ENCODE results near the gene SEMA4A. TPM values are rescaled to one million over a fixed set of nuclear protein-coding genes. Genes with fewer than 3 reads are reported as not detected.
"Not testable (repeated sequence)": the region's sequence is repeated elsewhere in the genome, so short reads cannot be mapped to it uniquely, and the experiment has no call there.

SEMA4A gene
- total and polyA plus RNA-seq, 5 experiments from 2014 or later: 0.16 to 1.4 (median 1.2) TPM

DNA sequence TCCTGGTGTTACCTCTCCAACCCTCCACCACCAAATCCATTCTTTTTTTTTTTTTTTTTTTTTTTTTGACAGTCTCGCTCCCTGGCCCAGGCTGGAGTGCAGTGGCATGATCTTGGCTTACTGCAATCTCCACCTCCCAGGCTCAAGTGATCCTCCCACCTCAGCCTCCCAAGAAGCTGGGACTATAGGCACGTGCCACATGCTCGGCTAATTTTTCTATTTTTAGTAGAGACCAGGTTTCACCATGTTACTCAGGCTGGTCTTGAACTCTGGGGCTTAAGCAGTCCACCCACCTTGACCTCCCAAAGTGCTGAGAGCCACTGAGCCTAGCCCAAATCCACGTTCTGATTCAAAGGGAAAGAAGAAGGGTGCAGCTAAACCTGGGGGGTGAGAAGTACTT is 32.4 kb upstream of the SEMA4A start:
- H3K36me3 Mint-ChIP-seq, POLR2A ChIA-PET, H3K4me3 Mint-ChIP-seq, ATAC-seq, DNase-seq, H3K9me3 Mint-ChIP-seq, H3K27ac Mint-ChIP-seq: not testable (repeated sequence)
- H3K27me3 Mint-ChIP-seq: peaks cover 0 to 16% (median 9%) of the 10 kb centered on the region in 5 donors
- H3K4me1 Mint-ChIP-seq: peaks cover 12 to 48% (median 35%) of the 10 kb centered on the region in 4 donors

DNA sequence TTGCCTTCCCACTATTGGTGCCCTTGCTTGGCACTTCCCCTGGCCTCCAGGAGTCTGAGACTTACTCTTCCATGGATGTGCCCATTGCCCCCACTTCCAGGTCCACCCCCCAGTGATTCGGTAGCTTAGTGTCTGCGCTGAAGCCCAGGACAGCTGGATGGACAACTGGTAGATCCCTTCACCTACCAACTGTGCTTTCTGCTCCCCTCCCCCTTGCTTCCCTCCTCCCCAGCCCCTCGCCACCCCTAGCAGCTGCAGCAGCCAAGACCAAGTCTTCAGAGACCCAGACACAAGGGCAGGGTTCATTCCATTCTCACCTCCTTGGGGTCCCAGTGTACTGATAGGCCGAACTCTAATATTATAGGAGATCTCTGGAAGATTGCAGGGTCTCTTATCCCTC is 31.9 kb upstream of the SEMA4A start:
- DNase-seq (no peak), ATAC-seq (no peak)
- H3K27me3 Mint-ChIP-seq: peaks cover 0 to 11% (median 6%) of the 10 kb centered on the region in 5 donors
- H3K4me1 Mint-ChIP-seq: peaks cover 13 to 48% (median 35%) of the 10 kb centered on the region in 4 donors
- H3K27ac Mint-ChIP-seq: peak overlapping the region in 1 of 10 donors; percentile 24
- no peaks in the 10 kb centered on the region for H3K36me3 Mint-ChIP-seq
- no peak overlapping the region for H3K4me3 Mint-ChIP-seq
- POLR2A ChIA-PET: no interaction called here
- no peaks in the 10 kb centered on the region for H3K9me3 Mint-ChIP-seq

DNA sequence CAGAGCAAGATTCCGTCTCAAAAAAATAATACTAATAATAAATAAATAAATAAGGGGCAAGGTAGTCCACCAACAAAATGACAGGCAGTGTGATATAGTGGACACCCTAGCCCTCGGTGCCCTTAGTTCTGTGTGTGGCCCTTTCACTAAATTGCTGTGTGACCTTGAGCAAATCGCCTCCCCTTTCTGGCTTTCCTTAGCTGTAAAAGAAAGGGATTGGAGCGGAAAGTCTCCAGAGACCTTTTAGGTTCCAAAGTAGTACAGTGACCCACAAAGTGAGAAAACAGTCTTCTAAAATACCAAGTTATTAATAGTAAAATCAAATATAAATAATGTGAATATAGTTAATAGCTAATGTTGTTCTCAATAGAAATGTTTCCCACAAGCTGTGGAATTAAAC is 31.3 kb upstream of the SEMA4A start:
- POLR2A ChIA-PET: no interaction called here
- Mint-ChIP-seq H3K4me3 (no peak overlapping the region), H3K4me1 (peaks cover 15 to 52% (median 40%) of the 10 kb centered on the region in 4 donors), H3K27ac (peak overlapping the region in 2 of 10 donors; percentile 74 to 80), H3K36me3 (no peaks in the 10 kb centered on the region), H3K9me3 (no peaks in the 10 kb centered on the region), H3K27me3 (peaks cover 0 to 8% (median 4%) of the 10 kb centered on the region in 5 donors)
- ATAC-seq (no peak), DNase-seq (no peak)

DNA sequence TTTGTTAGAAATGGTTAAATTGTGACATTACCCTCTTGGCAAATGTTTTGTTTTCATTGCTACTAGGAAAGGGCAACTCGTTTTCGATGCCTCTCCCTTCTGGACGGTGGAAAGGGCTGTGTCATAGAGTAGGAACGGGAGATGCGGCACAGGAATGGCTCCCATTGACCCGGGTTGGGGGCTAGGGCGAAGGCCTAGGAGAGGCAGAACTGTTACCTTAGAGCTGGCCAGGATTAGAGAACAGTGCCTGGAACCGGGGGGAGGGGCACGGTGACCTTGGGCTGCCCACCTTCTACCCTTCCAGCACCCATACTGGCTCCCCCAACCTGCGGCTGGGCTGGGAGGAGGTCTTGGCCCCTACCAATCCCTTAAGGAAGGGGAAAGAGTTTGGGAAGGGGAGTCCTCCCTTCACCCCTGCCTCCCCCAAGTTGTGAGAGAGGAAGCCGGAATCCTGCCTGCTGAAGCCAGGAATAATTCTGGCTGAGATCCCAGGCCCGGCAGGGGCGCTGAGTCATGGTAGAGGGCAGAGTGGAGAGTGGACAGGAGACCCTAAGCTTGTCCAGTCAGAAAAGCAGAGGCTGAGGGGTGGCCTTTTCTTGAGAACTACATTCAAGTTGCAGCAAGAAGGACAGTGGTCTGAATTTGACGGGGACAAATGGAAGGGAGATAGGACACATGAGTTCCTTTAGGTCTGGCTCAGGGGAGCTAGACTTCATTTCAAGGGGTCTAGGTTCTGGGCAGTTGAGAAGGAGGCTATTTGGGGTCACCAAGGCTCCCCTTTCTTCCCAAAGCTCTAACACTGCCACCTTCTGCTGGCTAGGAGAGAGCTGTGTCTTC is 30.6 kb upstream of the SEMA4A start:
- no peaks in the 10 kb centered on the region for H3K9me3 Mint-ChIP-seq
- H3K27me3 Mint-ChIP-seq: peaks cover 0 to 8% (median 4%) of the 10 kb centered on the region in 5 donors
- peaks cover 18 to 58% (median 46%) of the 10 kb centered on the region in 4 donors for H3K4me1 Mint-ChIP-seq
- POLR2A ChIA-PET: interaction anchor here (1.7 kb wide), 1 partner anchor 16 kb away, joined by 6 read pairs; no protein-coding TSS in a partner anchor
- DNase-seq (no peak), ATAC-seq (no peak)
- no peaks in the 10 kb centered on the region for H3K36me3 Mint-ChIP-seq
- peak overlapping the region in 1 of 10 donors; percentile 48 for H3K4me3 Mint-ChIP-seq
- H3K27ac Mint-ChIP-seq: peak overlapping the region in 8 of 10 donors; percentile 17 to 90 (median 56)

DNA sequence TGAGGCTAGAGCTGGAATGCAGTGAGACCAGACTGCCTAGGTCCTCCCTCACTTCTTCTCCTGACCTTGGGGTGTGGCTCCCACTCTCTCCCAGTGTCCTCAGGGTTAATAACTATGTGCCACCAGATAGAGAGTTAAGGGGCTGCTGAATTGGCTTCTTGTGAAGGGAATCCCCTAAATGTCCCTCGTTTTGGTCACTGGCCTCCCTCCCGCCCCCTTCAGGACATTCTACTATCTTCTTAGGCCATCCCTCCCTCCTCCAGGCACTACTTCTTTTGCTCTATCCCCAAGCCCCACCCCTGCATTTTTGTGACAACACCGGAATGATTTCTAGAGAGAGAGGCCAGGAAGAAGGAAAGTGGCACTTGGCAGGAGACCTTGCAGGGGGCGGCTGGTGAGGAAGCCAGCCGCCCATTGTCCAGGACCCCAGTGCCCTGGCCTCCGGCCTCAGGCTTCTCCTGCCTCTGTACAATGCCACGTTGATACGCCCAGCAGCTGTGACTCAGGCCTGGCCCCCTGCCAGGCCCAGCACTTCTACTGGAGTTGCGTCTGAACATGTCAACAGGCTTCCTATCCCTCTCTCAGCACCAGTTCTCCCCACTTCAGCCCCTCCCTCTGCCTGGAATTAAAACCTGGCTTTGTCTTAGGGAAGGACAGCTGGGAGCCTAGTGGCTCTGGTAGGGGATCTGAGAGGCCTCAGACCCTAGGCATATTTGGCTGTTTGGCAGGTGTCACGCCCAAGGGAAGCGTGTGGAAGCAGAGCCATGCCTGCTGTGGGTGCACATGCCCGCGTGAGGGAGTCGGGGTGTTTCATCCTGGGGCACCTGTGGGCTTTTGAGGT is 29.8 kb upstream of the SEMA4A start:
- no peaks in the 10 kb centered on the region for H3K9me3 Mint-ChIP-seq
- H3K36me3 Mint-ChIP-seq: no peaks in the 10 kb centered on the region
- POLR2A ChIA-PET: interaction anchor here (1.7 to 1.8 kb wide), 2 partner anchors 9 to 17 kb away, joined by 5 to 6 read pairs; partner anchors contain the start of gene LMNA
- peaks cover 0 to 8% (median 1%) of the 10 kb centered on the region in 5 donors for H3K27me3 Mint-ChIP-seq
- ATAC-seq (peak; percentile 15 to 17), DNase-seq (peak in 9 of 10 donors; percentile 48 to 77 (median 53))
- H3K4me3 Mint-ChIP-seq: peak overlapping the region in 4 of 10 donors; percentile 30 to 74 (median 48)
- peak overlapping the region; percentile 22 to 92 (median 82) for H3K27ac Mint-ChIP-seq
- H3K4me1 Mint-ChIP-seq: peaks cover 18 to 62% (median 52%) of the 10 kb centered on the region in 4 donors

DNA sequence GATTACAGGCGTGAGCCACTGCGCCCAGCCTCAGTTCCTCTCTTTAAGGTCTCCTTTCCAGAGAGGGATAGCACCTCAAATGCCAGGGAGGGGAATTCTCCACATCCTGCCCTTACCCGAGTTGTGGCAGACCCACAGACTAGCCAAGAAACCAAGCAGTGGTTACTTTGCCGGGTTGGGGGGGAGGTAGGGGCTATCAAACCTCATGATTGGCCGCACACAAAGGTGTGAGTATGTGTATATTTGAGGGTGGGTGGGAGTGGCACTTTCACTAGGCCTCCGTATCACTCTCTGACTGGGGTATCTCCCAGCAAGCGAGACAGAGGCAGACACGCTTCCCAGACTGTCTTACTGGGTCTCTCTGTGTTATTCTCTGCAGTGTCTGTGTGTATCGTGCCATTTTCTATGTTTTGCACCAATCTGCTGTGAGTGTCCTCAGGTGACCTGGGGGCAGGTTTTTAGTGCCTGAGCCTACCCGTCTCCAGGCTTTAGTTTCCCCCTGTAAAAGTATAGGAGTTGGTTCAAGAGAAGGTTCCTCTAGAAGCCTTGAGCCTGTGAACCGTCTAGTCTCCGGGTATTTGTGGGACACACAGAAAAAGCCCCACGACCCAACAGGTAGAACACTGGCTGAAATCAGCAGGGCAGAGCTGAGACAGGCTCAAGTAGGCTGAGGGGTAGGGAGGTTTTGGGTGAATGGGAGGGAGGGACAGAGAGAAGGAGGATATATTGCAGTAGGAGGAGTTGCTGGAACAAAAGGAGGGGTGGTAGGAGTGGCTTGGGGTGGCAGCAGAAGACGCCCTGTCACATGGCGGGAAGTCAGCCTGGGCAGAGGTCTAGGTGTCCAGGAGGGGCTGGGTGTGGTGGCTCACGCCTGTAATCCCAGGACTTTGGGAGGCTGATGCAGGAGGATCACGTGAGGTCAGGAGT is 28.6 kb upstream of the SEMA4A start:
- peak; percentile 45 to 55 for ATAC-seq
- Mint-ChIP-seq H3K27ac (peak overlapping the region; percentile 42 to 97 (median 90)), H3K4me3 (peak overlapping the region in 6 of 10 donors; percentile 22 to 78 (median 34)), H3K36me3 (no peaks in the 10 kb centered on the region), H3K4me1 (peaks cover 18 to 72% (median 61%) of the 10 kb centered on the region in 4 donors), H3K9me3 (no peaks in the 10 kb centered on the region), H3K27me3 (peaks cover 0 to 5% (median 1%) of the 10 kb centered on the region in 5 donors)
- DNase-seq: peak in 7 of 10 donors; percentile 39 to 61 (median 50)
- POLR2A ChIA-PET: interaction anchor here (0.9 to 1.8 kb wide), 5 partner anchors 10 to 28 kb away, joined by 3 to 6 read pairs (median 5); partner anchors contain the start of gene LMNA

DNA sequence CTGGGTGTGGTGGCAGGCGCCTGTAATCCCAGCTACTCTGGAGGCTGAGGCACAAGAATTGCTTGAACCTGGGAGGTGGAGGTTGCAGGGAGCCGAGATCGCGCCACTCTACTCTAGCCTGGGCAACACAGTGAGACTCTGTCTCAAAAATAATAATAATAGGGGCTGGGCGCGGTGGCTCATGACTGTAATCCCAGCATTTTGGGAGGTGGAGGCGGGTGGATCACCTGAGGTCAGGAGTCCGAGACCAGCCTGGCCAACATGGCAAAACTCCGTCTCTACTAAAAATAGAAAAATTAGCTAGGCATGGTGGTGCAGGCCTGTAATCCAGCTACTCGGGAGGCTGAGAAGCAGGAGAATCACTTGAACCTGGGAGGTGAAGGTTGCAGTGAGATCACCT is 27.8 kb upstream of the SEMA4A start:
- POLR2A ChIA-PET: interaction anchor here (0.9 to 1.8 kb wide), 4 partner anchors 11 to 28 kb away, joined by 3 to 6 read pairs (median 5); partner anchors contain the start of gene LMNA
- not testable (repeated sequence) for H3K27me3 Mint-ChIP-seq, H3K36me3 Mint-ChIP-seq, DNase-seq, H3K9me3 Mint-ChIP-seq, ATAC-seq
- Mint-ChIP-seq H3K4me1 (peaks cover 19 to 72% (median 62%) of the 10 kb centered on the region in 4 donors), H3K4me3 (peak overlapping the region in 3 of 10 donors; percentile 22 to 35 (median 31)), H3K27ac (peak overlapping the region in 8 of 10 donors; percentile 78 to 97 (median 92))

DNA sequence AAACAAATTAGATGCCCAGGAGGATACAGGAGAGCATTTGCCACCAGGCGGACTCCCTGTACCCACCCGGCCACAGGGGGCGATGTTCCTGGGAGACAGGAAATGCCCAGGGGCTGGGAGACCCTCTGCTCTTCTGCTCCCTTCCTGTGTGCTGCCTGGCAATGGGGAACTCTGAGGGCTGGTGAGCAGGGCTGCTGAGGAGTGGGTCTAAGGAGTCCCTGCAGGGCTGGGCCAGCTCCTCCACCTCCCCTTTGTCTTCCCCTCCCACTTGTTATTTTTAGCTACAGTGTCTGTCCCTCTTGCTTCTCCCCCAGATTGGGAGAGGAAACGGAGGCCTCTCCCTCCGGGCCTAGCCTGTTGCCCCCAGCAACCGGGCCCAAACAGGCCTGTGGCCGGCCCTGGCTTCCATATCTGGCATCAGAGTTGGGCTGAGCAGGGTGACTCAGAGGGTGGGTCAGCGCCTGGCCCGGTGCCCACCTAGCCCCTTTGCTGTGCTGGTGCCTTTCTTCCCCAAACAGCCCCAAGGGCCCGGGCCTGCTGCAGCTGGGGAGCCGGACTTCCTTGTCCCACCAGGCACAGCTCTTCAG is 27.2 kb upstream of the SEMA4A start:
- Mint-ChIP-seq H3K27ac (peak overlapping the region in 9 of 10 donors; percentile 38 to 94 (median 84)), H3K4me3 (peak overlapping the region in 6 of 10 donors; percentile 22 to 65 (median 41)), H3K36me3 (no peaks in the 10 kb centered on the region), H3K9me3 (no peaks in the 10 kb centered on the region), H3K27me3 (peaks cover 0 to 5% (median 0%) of the 10 kb centered on the region in 5 donors), H3K4me1 (peaks cover 19 to 70% (median 62%) of the 10 kb centered on the region in 4 donors)
- POLR2A ChIA-PET: interaction anchor here (0.9 to 4.7 kb wide), 5 partner anchors 12 to 29 kb away, joined by 3 to 30 read pairs (median 6); partner anchors contain the start of gene LMNA
- ATAC-seq (peak; percentile 12 to 19), DNase-seq (peak in 9 of 10 donors; percentile 40 to 83 (median 54))

DNA sequence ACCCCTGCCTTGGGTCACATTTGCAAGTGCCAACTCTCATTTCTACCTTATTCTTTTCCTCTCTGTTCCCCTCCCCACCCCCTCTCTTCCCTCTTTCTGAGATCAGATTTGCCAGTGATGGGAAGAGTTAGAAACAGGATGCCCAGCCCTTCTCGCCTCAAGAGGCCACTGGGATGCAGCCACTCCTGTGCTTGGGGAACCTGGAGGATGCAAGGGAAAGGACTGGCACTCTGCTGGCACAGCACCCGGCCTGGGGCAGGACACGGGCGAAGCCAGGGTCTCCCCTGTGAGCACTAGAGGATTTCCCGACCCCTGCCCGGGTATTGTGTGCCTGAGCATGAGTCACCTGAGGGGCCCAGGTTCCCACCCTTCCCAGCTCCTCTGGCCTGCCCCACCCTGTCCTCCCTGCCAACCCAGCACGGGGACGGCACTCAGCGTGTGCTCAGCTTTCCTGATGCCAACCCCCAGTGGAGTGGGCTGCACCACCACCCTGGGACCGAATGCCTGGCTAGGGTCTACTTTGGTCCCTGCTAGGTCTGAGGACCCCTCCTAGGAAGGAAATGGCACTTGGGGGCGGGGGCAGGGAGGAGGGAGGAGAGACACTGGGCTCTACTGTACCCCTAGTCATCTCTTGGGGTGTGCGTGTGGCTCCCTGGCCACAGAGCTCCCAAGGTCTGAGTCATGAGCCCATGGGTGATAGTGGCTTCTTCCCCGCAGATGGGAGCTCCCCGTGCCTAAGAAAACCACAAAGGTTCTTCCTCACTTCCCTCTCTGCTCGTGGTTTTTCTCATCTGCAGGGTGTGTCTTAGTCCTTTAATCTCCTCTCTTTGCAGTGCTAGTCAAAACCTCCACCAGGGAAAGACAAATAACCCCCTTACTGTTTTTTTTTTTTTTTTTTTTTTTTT is 26.5 kb upstream of the SEMA4A start:
- Mint-ChIP-seq H3K4me3 (peak overlapping the region; percentile 5 to 80 (median 55)), H3K36me3 (no peaks in the 10 kb centered on the region), H3K27ac (peak overlapping the region; percentile 38 to 95 (median 82)), H3K9me3 (no peaks in the 10 kb centered on the region), H3K27me3 (peaks cover 0 to 5% (median 0%) of the 10 kb centered on the region in 5 donors), H3K4me1 (peaks cover 19 to 70% (median 62%) of the 10 kb centered on the region in 4 donors)
- DNase-seq (peak; percentile 45 to 87 (median 71)), ATAC-seq (peak; percentile 68 to 73)
- POLR2A ChIA-PET: interaction anchor here (0.6 to 4.7 kb wide), 11 partner anchors 11 to 1688 kb away, joined by 3 to 30 read pairs (median 4); partner anchors contain the start of genes LMNA and SYT11

DNA sequence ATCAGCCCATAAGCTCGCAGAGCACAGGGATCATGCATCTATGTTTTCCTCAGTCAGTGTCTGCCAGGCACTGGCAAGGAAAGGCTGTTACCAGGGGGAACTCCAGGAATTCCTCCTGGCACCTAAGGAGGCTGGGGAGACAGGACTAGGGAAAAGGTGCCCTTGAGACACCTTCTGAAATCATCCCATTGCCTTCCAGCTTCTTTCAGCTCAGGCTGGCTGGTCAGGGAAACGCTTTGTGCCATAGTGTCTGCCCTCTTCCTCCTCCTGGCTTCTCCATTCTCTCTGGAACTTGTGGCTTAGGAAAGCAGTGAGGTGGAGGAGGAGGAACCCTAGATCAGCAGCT is 25.1 kb upstream of the SEMA4A start:
- H3K4me3 Mint-ChIP-seq: peak overlapping the region in 3 of 10 donors; percentile 26 to 47 (median 40)
- no peak for DNase-seq
- POLR2A ChIA-PET: interaction anchor here (0.8 to 4.7 kb wide), 7 partner anchors 11 to 37 kb away, joined by 3 to 30 read pairs (median 4); no protein-coding TSS in a partner anchor
- no peak for ATAC-seq
- H3K27ac Mint-ChIP-seq: peak overlapping the region in 4 of 10 donors; percentile 50 to 87 (median 66)
- no peaks in the 10 kb centered on the region for H3K36me3 Mint-ChIP-seq
- H3K4me1 Mint-ChIP-seq: peaks cover 18 to 69% (median 61%) of the 10 kb centered on the region in 4 donors
- no peaks in the 10 kb centered on the region for H3K27me3 Mint-ChIP-seq
- no peaks in the 10 kb centered on the region for H3K9me3 Mint-ChIP-seq

All from naive thymus-derived CD8-positive, alpha-beta T cell (primary cell).